Right lung (tissue), 5 donors: ENCODE data around the gene GPX3. TPM values are rescaled to one million over a fixed set of nuclear protein-coding genes. Genes with fewer than 3 reads are reported as not detected.

ENCODE experiments used
- DNase-seq, 2 donors: peaks; one replicate each; pipeline ENCODE4 v3.0.0-alpha.2; 2013
- polyA plus RNA-seq, 5 donors: library from polyadenylated mRNA; unstranded; fragments of 120-200 nt; gene quantifications; one replicate each; pipeline versions ENCODE4 v1.2.1 to v1.2.3, GENCODE V29; 2013; ENCODE audit warnings: inconsistent platforms in 1 of 5, low replicate concordance in 1 of 5; ENCODE audit not compliant: insufficient read length in 5 of 5, insufficient read depth in 1 of 5

The GPX3 gene
- polyA plus RNA-seq, 5 donors: 33.8 to 140 (median 60.3) TPM

DNA sequence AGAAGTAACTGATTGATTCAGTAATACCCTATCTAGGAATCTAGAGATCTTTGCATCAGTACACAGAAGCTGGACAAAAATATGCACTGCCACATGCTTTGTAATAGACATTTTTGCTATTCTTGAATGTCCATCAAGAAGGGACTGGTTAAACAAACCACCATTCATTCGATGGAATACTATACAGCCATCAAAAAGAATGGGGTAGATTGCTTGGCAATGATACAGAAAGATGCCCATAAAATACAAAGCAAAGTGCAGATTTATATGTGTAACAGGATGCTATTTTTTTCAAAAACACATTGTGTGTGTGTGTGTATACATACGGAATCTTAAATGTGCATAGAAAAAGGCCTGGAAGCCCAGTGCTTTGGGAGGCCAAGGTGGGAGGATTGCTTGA lies 52.9 kb downstream of the GPX3 start:
- DNase-seq: no peak

GRCh38 chr5:151074557-151074956 lies 54.2 kb downstream of the GPX3 start:
- no peak for DNase-seq

- DNase-seq: no peak
These were observed 55.4 kb downstream of the GPX3 start for GRCh38 chr5:151075698-151076331.

- no peak for DNase-seq
These were observed 56.2 kb downstream of the GPX3 start for GRCh38 chr5:151076616-151077015.

GRCh38 chr5:151077419-151077818 lies 57.0 kb downstream of the GPX3 start:
- no peak for DNase-seq

DNA sequence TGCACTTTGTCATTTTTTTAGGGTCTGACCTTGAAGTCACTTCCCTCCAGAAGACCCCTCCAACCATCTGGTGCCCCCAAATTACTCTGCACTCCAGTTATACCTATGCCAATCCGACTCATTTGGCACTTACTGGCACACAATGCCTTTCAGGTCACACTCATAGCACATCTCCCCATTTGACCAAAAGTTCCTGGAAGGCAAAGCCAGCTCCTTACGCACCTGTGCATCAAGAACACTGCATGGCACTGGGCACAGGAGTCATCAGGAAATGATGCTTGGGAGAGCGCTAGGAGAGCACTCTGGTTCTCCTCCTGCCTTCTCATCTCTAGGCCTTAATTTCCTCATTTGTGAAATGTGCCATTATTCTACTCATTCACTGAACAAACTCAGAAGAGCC lies 57.6 kb downstream of the GPX3 start:
- DNase-seq: no peak

Other genes with a start within 250 kb of the GPX3 start
- gene SMIM3, start 241.8 kb upstream of the GPX3 start, polyA plus RNA-seq: 10 to 100 TPM; 13.8 to 19.8 (median 16.9) TPM
- 1 to 10 TPM in 3 of 5 donors, under 1 TPM in 2; 0.33 to 1.2 (median 1.0) TPM for gene IRGM, start 174.1 kb upstream of the GPX3 start, polyA plus RNA-seq
- gene ZNF300, start 115.6 kb upstream of the GPX3 start, polyA plus RNA-seq: 10 to 100 TPM; 21.0 to 47.3 (median 33.3) TPM
- 10 to 100 TPM; 53.9 to 84.8 (median 79.3) TPM for gene TNIP1, start 60.4 kb downstream of the GPX3 start, polyA plus RNA-seq
- gene ANXA6, start 137.2 kb downstream of the GPX3 start, polyA plus RNA-seq: 100 to 1,000 TPM; 258 to 308 (median 290) TPM
- 10 to 100 TPM in 1 of 5 donors, 1 to 10 TPM in 4; 8.5 to 15.1 (median 9.2) TPM for gene CCDC69, start 203.5 kb downstream of the GPX3 start, polyA plus RNA-seq
- 10 to 100 TPM; 29.6 to 39.3 (median 33.3) TPM for gene GM2A, start 232.6 kb downstream of the GPX3 start, polyA plus RNA-seq